Measurements from ENCODE around the gene OVCA2.

Gene OVCA2

DNA sequence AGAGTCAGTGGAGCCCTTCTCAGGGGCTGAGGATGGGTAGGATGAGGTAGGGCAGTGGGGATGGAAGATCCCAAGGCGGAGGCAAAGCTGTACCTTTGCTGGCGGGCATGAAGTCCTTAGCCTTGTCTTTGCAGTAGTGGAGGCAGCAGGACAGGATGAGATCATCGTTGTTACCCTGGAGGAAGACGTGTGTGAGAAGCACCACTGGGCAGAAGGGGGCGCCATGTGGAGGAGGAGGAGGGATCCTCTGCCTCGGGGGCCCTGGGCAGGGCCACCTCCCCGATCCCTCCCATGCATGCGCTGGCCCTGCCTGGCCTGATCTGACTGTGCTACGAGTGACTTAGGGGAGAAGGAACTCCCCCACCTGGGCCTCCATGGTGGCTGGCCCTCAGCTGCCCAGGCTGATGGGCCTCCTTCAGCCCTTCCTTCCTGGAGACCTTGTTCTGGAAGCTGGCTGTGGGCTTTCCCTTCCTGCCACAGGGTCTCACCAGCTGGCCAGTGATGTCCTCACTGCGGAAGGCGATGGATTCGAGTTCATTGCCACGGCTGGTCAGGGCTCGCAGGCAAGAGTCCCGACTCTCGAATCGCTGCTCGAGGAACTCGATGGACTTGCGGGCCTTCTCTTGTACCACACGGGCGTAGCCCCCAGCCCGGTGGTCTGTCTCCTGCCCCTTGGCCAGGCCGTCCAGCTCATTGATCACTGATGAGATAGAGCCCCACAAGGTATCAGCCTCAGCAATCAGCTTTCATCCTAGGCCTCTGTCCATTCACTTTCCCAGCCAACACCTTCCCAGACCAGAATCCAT is 23.4 kb downstream of the OVCA2 start:
- Histone ChIP-seq H3K36me3 (ENCODE audit: insufficient read depth, low read length) (peaks cover 84% of the 10 kb centered on the region), H3K9me3 (ENCODE audit: low read length) (no peaks in the 10 kb centered on the region), H3K27me3 (ENCODE audit: insufficient read depth, low read length) (no peaks in the 10 kb centered on the region), H3K4me1 (ENCODE audit: insufficient read depth, low read length) (no peaks in the 10 kb centered on the region), H2AFZ (ENCODE audit: low read depth, low read length) (no peak overlapping the region), H3K4me3 (ENCODE audit: low read length) (no peak overlapping the region)

DNA sequence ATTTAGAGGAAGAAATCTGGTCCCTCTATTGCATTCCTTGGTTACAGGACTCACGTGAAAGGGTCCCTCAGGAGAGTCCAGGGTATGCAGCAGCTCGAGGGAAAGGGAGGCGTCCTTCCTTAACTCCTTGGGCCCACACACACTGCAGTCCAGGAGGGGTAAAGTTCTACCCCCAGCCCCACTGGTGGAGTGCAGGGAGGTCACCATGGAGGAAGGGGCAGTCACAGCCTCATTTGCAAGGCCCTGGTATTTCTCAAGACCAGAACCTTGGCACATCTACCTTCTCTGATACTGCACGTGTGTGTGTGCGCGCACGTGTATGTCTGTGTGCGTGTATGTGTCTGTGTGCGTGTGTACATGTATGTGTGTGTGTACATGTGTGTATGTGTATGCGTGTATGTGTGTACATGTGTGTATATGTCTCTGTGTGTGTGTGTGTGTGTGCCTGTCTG is 24.2 kb downstream of the OVCA2 start:
- H2AFZ ChIP-seq (ENCODE audit: low read depth, low read length): no peak overlapping the region
- peaks cover 84% of the 10 kb centered on the region for H3K36me3 ChIP-seq (ENCODE audit: insufficient read depth, low read length)
- no peaks in the 10 kb centered on the region for H3K4me1 ChIP-seq (ENCODE audit: insufficient read depth, low read length)
- H3K4me3 ChIP-seq (ENCODE audit: low read length): no peak overlapping the region
- H3K27me3 ChIP-seq (ENCODE audit: insufficient read depth, low read length): no peaks in the 10 kb centered on the region
- no peaks in the 10 kb centered on the region for H3K9me3 ChIP-seq (ENCODE audit: low read length)

DNA sequence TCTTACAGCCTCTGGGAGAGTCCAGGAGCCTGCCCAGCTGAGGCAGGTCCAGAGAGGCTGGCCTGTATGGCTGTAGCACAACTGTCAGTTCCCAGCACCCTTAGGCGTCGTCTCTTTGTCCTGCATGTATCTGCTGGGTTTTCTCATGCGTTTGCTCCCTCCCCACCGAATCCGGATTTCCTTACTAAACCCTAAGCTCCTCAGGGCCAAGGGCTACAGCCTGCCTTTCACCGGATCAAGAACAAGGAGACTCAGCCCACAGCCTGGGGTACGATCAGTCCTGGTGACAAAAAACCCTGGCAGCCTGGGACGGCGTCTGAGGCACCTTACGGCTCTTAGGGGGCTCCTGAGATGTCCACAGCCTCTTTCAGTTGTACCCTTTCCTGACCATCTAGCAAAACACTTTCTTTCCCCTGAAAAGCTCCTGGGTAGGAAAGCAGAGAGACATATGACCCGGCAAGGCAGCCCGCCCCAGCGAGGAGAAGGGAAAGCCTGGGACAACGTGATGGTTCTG is 25.3 kb downstream of the OVCA2 start:
- no peaks in the 10 kb centered on the region for H3K4me1 ChIP-seq (ENCODE audit: insufficient read depth, low read length)

DNA sequence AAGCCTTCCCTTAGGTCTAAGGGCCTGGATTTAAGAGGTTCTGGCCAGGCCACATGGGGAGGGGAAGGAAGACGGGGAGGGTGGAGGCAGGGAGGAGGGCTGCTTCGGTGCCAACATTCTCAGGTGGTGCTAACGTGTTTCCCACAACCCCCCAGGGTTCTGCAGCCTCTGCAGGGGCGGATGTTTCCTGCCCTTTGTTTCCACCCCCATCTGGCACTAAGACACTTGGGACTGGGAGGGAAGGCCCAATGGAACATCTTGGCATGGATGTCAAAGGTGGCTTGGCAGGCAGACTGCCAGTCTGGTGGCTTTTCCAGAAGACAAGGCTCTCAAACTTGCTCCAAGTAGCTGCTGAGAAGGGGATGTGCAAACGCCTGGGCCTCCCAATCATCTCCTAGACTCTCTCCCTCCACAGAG is 25.8 kb downstream of the OVCA2 start:
- no peak overlapping the region for H2AFZ ChIP-seq (ENCODE audit: low read depth, low read length)
- H3K4me1 ChIP-seq (ENCODE audit: insufficient read depth, low read length): no peaks in the 10 kb centered on the region
- H3K4me3 ChIP-seq (ENCODE audit: low read length): no peak overlapping the region
- H3K27me3 ChIP-seq (ENCODE audit: insufficient read depth, low read length): no peaks in the 10 kb centered on the region
- no peaks in the 10 kb centered on the region for H3K9me3 ChIP-seq (ENCODE audit: low read length)
- peaks cover 82% of the 10 kb centered on the region for H3K36me3 ChIP-seq (ENCODE audit: insufficient read depth, low read length)

More for the DNA sequence above, 25.3 kb downstream of the OVCA2 start:
- no peak overlapping the region for H3K4me3 ChIP-seq (ENCODE audit: low read length)
- H3K9me3 ChIP-seq (ENCODE audit: low read length): no peaks in the 10 kb centered on the region
- H2AFZ ChIP-seq (ENCODE audit: low read depth, low read length): no peak overlapping the region
- no peaks in the 10 kb centered on the region for H3K27me3 ChIP-seq (ENCODE audit: insufficient read depth, low read length)
- H3K36me3 ChIP-seq (ENCODE audit: insufficient read depth, low read length): peaks cover 78% of the 10 kb centered on the region

DNA sequence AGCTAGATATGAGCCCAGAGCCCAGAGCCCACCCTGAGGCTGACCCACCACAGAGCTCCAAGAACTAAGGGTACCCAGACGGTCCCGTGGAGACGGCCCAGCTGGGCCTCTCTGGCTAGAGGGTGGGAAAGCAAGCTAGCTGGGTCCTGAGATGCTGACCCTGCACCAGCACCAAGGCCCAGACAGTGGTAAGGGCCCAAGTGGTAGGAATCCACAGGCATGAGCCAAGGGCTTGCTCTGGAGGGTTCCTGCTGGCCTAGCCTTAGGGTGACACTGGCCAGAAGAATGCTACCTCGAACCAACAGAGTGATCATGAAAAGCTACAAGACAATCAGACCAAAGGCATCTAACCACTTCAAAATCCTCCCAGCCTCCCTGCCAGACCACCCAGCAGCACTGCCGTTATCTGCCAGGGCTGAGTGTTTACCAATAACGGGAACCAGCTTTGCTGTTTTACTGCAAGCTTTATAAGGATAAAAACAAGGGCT is 26.3 kb downstream of the OVCA2 start:
- Histone ChIP-seq H3K36me3 (ENCODE audit: insufficient read depth, low read length) (peaks cover 81% of the 10 kb centered on the region), H2AFZ (ENCODE audit: low read depth, low read length) (no peak overlapping the region)

DNA sequence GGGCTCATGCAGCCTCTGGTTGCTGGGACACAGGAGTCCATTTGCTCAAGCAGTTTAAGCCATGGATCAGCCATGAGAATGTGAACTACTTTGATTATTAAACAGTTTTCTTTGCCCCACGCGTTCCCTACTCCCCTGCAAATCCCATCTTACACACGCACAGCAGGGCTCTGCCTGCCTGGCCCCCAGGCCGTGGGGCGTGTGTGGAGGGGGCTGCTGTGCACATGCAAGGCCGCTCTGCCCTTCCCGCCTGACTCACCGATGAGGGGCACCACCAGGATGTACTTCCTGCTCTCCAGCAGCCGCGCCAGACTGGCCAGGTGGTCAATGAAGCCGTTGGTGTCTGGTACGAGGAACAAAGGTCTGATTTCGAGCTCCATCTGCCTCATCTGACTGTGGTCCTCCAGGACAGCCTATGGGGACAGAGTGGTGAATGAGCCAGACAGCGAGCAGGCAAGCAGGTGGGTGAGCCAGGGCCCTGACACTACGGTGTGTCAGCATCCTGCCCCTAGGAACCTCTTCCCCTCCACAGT is 26.8 kb downstream of the OVCA2 start:
- Histone ChIP-seq H3K36me3 (ENCODE audit: insufficient read depth, low read length) (peaks cover 80% of the 10 kb centered on the region), H3K9me3 (ENCODE audit: low read length) (no peaks in the 10 kb centered on the region), H2AFZ (ENCODE audit: low read depth, low read length) (no peak overlapping the region), H3K4me1 (ENCODE audit: insufficient read depth, low read length) (no peaks in the 10 kb centered on the region), H3K4me3 (ENCODE audit: low read length) (no peak overlapping the region), H3K27me3 (ENCODE audit: insufficient read depth, low read length) (no peaks in the 10 kb centered on the region)

More for the DNA sequence above, 26.3 kb downstream of the OVCA2 start:
- Histone ChIP-seq H3K9me3 (ENCODE audit: low read length) (no peaks in the 10 kb centered on the region), H3K4me1 (ENCODE audit: insufficient read depth, low read length) (no peaks in the 10 kb centered on the region), H3K27me3 (ENCODE audit: insufficient read depth, low read length) (no peaks in the 10 kb centered on the region), H3K4me3 (ENCODE audit: low read length) (no peak overlapping the region)

DNA sequence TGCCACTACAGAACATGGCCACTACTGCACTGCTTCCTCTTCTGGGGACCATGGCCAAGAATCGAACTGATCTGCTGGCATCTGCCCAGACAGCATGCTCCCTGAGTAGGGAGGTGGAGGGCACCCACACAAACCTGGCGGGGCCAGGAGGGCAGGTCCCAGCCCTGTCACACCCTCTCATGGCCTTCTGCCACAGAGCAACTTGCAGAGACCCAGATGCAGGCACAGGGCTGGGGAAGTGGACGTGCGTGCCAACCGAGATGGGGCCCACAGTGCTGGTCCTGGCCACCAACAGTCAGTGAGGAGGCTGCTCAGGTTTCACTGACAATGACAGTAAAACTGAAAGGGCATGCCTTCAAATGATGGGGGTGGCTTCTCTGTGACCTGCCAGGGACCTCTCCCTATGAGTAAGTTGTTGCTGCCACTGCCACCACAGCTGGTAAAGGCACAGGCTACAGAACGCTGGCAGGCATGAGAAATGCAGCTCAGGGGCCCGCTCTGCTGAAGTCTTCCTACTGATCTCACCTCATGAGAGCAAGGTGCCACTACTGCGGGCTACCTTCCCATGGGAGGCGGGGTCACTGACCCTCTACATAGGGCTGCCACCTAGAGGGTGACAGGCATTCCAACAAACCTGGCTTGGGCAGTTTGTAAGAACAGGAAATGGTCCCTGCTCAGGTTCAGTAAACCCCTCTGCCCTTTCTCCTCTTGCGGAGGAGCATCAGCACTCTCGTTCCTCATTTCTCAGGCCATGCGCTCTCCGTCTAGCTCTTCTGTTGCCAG is 28.6 kb downstream of the OVCA2 start:
- Histone ChIP-seq H3K4me3 (ENCODE audit: low read length) (no peak overlapping the region), H3K9me3 (ENCODE audit: low read length) (no peaks in the 10 kb centered on the region), H2AFZ (ENCODE audit: low read depth, low read length) (no peak overlapping the region), H3K4me1 (ENCODE audit: insufficient read depth, low read length) (no peaks in the 10 kb centered on the region), H3K36me3 (ENCODE audit: insufficient read depth, low read length) (peaks cover 72% of the 10 kb centered on the region), H3K27me3 (ENCODE audit: insufficient read depth, low read length) (no peaks in the 10 kb centered on the region)

DNA sequence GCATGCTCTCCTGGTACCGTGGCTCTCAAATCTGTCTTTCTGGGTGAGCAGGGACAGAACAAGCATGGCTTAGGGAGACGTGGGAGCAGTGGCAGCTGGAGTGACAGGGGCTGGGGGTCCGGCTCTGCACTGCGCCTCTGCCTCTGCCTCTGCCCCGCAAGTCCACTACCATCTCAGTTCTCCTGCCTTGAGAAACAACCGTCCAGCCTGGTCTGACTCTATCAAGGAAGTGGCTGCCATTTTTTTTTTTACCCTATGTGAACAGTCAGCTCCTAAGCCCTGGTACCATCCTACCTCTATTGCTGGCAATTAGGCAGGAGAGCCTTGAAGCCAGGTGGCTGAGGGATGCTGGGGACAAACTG is 29.2 kb downstream of the OVCA2 start:
- Histone ChIP-seq H3K4me3 (ENCODE audit: low read length) (no peak overlapping the region), H3K36me3 (ENCODE audit: insufficient read depth, low read length) (peaks cover 71% of the 10 kb centered on the region), H3K4me1 (ENCODE audit: insufficient read depth, low read length) (no peaks in the 10 kb centered on the region), H3K9me3 (ENCODE audit: low read length) (no peaks in the 10 kb centered on the region), H3K27me3 (ENCODE audit: insufficient read depth, low read length) (no peaks in the 10 kb centered on the region), H2AFZ (ENCODE audit: low read depth, low read length) (no peak overlapping the region)

DNA sequence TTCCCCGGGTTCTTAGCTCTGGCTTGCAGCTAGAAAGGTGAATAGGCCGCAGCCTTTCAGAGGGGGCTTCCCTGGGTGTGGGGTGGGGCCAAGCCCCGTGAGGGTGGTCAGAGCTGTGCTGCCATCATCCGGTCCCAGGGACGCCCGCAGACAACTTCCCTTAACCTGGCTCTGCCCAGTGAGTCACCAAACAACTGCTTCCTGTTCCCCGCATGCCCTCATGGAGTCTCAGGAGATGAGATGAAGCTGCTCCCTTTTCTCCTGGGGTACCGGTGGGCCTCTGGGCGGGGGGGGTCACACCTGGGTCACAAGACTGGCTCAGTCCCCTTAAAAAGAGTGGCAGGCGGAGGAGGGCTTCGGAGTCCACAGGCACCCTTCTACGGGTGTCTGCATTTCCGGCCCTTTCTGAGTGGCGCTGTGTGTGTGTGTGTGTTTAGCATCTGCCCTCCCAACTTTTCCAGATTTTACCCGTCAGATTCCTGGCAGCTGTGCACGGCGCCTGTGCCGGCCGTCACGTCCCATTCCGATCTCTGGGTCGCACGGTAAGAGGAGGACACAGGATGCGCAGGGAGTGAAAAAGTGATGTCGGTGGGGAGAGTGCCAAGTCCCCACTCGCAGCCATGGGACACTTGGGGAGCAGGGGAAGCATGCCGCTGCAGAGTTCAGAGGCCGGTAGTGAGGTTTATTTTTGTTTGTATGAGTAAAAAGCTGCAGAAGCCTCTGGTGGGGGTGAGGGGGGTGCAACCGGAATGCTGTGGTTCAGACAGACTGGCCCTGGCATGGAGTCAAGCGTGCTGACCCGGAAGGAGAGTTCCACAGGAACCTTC is 29.8 kb downstream of the OVCA2 start:
- no peak overlapping the region for H2AFZ ChIP-seq (ENCODE audit: low read depth, low read length)
- H3K9me3 ChIP-seq (ENCODE audit: low read length): no peaks in the 10 kb centered on the region
- no peak overlapping the region for H3K4me3 ChIP-seq (ENCODE audit: low read length)
- no peaks in the 10 kb centered on the region for H3K27me3 ChIP-seq (ENCODE audit: insufficient read depth, low read length)
- H3K4me1 ChIP-seq (ENCODE audit: insufficient read depth, low read length): no peaks in the 10 kb centered on the region
- peaks cover 67% of the 10 kb centered on the region for H3K36me3 ChIP-seq (ENCODE audit: insufficient read depth, low read length)

DNA sequence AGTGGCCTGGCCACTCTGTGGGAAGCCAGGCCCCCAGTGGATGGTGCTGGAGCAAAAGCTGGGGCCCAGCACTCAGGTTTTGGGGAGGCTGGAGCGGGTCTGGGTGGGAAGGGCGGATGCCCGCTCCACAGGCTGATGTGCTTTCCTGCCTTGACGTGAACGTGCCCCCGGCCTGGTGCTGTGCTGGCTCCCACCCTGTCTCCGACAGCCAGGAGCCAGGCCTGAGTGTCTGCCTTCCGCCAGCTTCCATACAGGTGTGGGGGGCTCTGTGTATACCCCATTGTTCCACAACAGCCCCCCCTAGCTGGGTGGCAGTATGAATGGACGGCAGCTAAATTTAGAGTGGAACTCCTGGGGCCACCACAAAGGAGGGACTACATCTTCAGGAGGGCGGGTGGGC is 33.1 kb downstream of the OVCA2 start:
- Histone ChIP-seq H3K27me3 (ENCODE audit: insufficient read depth, low read length) (no peaks in the 10 kb centered on the region), H3K36me3 (ENCODE audit: insufficient read depth, low read length) (peaks cover 58% of the 10 kb centered on the region), H3K9me3 (ENCODE audit: low read length) (no peaks in the 10 kb centered on the region), H3K4me1 (ENCODE audit: insufficient read depth, low read length) (no peaks in the 10 kb centered on the region), H2AFZ (ENCODE audit: low read depth, low read length) (no peak overlapping the region), H3K4me3 (ENCODE audit: low read length) (no peak overlapping the region)

DNA sequence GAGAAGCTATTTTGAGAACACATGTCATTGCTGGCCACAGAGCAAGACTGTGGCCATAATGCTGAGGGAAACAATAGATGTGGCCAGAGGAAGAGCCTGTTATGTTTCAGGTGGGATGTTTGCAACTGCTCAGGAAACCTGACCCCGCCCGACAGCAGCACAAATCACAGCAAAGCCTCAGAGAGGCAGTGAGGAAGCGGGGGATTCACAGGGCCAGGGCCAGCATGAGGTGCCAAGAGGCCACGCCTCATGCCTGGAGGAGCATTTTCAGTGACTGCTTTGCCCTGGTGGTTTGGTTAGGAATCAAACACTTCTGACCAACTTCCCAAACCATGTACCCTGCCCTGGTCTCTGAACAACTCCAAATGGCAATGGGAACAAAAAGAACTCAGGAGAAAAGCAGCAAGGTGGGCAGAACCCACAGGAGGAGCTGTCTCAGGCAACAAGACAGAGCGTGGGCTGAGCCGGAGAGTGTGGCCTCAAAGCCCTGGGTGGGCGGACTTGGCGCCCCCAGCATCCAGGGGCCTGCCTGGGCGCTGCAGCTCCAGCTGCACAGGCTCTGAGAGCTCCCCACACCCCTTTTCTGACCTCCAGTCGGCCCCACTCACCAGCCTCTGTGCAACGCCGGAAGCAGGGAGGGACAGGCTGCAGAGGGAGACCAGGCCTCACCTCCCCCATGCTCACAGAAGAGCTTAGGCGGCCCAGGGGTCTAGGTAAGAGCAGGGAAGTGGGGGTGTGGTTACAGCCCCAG is 33.7 kb downstream of the OVCA2 start:
- Histone ChIP-seq H2AFZ (ENCODE audit: low read depth, low read length) (no peak overlapping the region), H3K4me3 (ENCODE audit: low read length) (no peak overlapping the region), H3K36me3 (ENCODE audit: insufficient read depth, low read length) (peaks cover 52% of the 10 kb centered on the region), H3K27me3 (ENCODE audit: insufficient read depth, low read length) (no peaks in the 10 kb centered on the region), H3K4me1 (ENCODE audit: insufficient read depth, low read length) (no peaks in the 10 kb centered on the region), H3K9me3 (ENCODE audit: low read length) (no peaks in the 10 kb centered on the region)
